ENCODE data around the gene GALNT9. TPM values are rescaled to one million over a fixed set of nuclear protein-coding genes. Genes with fewer than 3 reads are reported as not detected.

GALNT9 gene
- total and polyA plus RNA-seq, 2 experiments from 2014 or later: 0.33 to 1.4 TPM

DNA sequence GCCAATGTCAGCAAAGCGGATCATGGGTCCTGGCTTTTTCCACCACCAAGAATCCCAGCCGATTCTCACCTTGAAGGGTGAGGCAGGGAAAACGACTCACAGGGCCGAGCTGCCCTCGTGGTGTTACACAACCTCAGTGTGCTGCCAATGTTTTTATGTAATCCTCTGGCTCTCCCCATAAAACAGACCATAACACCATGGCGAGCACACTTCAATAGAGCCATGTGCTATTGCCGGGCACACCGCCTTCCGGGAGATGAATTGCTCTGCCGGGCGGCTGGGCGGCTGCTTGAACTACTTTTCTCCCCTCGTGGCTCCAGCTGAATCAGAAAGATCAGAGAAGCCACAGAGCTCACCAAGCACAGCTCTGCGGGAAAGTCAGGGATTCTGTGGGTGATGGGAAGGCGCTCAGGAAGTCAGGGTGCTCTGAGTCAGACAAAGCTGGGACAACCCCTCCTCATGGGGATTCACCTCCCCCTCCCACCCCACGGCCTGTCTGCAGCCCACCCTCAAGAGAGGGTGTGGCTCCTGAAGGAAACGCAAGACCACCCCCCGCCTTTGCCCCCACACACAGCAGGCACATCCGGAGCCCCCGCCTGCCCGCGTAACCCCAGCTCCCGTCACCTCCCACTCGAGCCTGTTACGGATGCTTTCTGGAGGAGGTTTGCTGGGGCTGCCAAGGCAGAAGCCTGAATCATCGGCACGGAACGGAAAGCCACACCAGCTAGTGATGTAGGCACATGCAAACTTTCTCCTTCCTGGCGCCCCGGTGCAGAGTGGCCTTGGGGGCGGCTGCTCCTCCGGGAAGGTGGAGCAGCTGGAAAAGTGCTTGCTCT is 1.8 kb downstream of the GALNT9 start:
- H3K4me3 ChIP-seq: peak overlapping the region; percentile 60
- TF ChIP-seq EZH2phosphoT487 (IDR thresholded peaks at IDR 0.05; ENCODE audit: insufficient read depth, low read depth) (no peak), EZH2 (IDR thresholded peaks at IDR 0.05; ENCODE audit: insufficient read depth, poor library complexity, severe bottlenecking) (no peak)

GRCh38 chr12:132326646-132327045 is 2.7 kb downstream of the GALNT9 start:
- Histone ChIP-seq H3K9ac (peak overlapping the region; percentile 60; the same call in 1 of the 2 replicates), H3F3A (ENCODE audit: insufficient read depth) (peaks cover 14% of the 10 kb centered on the region), H3K9me3 (ENCODE audit: low read depth) (no peaks in the 10 kb centered on the region), H3K36me3 (ENCODE audit: low read depth) (no peaks in the 10 kb centered on the region), H3K79me2 (ENCODE audit: insufficient read depth) (no peaks in the 10 kb centered on the region), H3K4me1 (ENCODE audit: insufficient read depth) (peaks cover 16% of the 10 kb centered on the region; the same call in 1 of the 2 replicates), H3K27me3 (replicated peaks; ENCODE audit: insufficient read depth) (peaks cover 31% of the 10 kb centered on the region), H3K4me2 (ENCODE audit: unreplicated experiment) (peak overlapping the region; percentile 51), H2AFZ (no peak overlapping the region), H3K4me3 (no peak overlapping the region), H4K20me1 (ENCODE audit: insufficient read depth) (no peaks in the 10 kb centered on the region), H3K27ac (peak overlapping the region; percentile 78; the same call in 1 of the 2 replicates), H3K9me2 (ENCODE audit: insufficient read depth) (no peaks in the 10 kb centered on the region)
- in situ Hi-C loops (cut with MboI): no loop called here
- TF ChIP-seq EZH2phosphoT487 (IDR thresholded peaks at IDR 0.05; ENCODE audit: insufficient read depth, low read depth) (no peak), EZH2 (IDR thresholded peaks at IDR 0.05; ENCODE audit: insufficient read depth, poor library complexity, severe bottlenecking) (no peak)
- DNase-seq: no peak
- 97 to 98% methylated on average over 11 of the region's 11 CpGs for WGBS, 2 experiments (ENCODE audit: low coverage in 1 of 2, low lambda C conversion rate in 2 of 2, missing lambda C conversion rate in 2 of 2)

More for the DNA sequence above, 1.8 kb downstream of the GALNT9 start:
- H3F3A ChIP-seq (ENCODE audit: insufficient read depth): peaks cover 14% of the 10 kb centered on the region
- in situ Hi-C loops (cut with MboI): no loop called here
- peak overlapping the region; percentile 49 for H2AFZ ChIP-seq
- H3K9me3 ChIP-seq (ENCODE audit: low read depth): no peaks in the 10 kb centered on the region
- peak overlapping the region; percentile 60 for H3K9ac ChIP-seq
- H3K27me3 ChIP-seq (replicated peaks; ENCODE audit: insufficient read depth): peaks cover 31% of the 10 kb centered on the region
- peak; percentile 98 for DNase-seq
- peaks cover 16% of the 10 kb centered on the region; the same call in 1 of the 2 replicates for H3K4me1 ChIP-seq (ENCODE audit: insufficient read depth)
- no peaks in the 10 kb centered on the region for H3K79me2 ChIP-seq (ENCODE audit: insufficient read depth)
- H3K36me3 ChIP-seq (ENCODE audit: low read depth): no peaks in the 10 kb centered on the region
- WGBS, 2 experiments (ENCODE audit: low coverage in 1 of 2, low lambda C conversion rate in 2 of 2, missing lambda C conversion rate in 2 of 2): 0 to 4% methylated on average over 26 to 31 of the region's 32 CpGs
- peak overlapping the region; percentile 78 for H3K27ac ChIP-seq
- H3K9me2 ChIP-seq (ENCODE audit: insufficient read depth): no peaks in the 10 kb centered on the region
- peak overlapping the region; percentile 51 for H3K4me2 ChIP-seq (ENCODE audit: unreplicated experiment)
- H4K20me1 ChIP-seq (ENCODE audit: insufficient read depth): no peaks in the 10 kb centered on the region

- Histone ChIP-seq H3K4me2 (ENCODE audit: unreplicated experiment) (no peak overlapping the region), H3K4me3 (no peak overlapping the region), H3K9me2 (ENCODE audit: insufficient read depth) (no peaks in the 10 kb centered on the region), H3K4me1 (ENCODE audit: insufficient read depth) (peaks cover 16% of the 10 kb centered on the region; the same call in 1 of the 2 replicates), H3K36me3 (ENCODE audit: low read depth) (no peaks in the 10 kb centered on the region), H3F3A (ENCODE audit: insufficient read depth) (peaks cover 14% of the 10 kb centered on the region), H3K27me3 (replicated peaks; ENCODE audit: insufficient read depth) (peaks cover 23% of the 10 kb centered on the region), H3K79me2 (ENCODE audit: insufficient read depth) (no peaks in the 10 kb centered on the region), H2AFZ (no peak overlapping the region), H3K27ac (no peak overlapping the region), H3K9ac (no peak overlapping the region), H3K9me3 (ENCODE audit: low read depth) (no peaks in the 10 kb centered on the region), H4K20me1 (ENCODE audit: insufficient read depth) (no peaks in the 10 kb centered on the region)
- whole genome bisulfite sequencing, 2 experiments (ENCODE audit: low coverage in 1 of 2, low lambda C conversion rate in 2 of 2, missing lambda C conversion rate in 2 of 2): 97 to 98% methylated on average over 15 of the region's 15 CpGs
- in situ Hi-C loops (cut with MboI): no loop called here
- no peak for DNase-seq
- no peak for TF ChIP-seq EZH2 (IDR thresholded peaks at IDR 0.05; ENCODE audit: insufficient read depth, poor library complexity, severe bottlenecking)
- no peak for TF ChIP-seq EZH2phosphoT487 (IDR thresholded peaks at IDR 0.05; ENCODE audit: insufficient read depth, low read depth)
Observed at GRCh38 chr12:132325733-132326130, 3.7 kb downstream of the GALNT9 start.

GRCh38 chr12:132324841-132325732 is 4.3 kb downstream of the GALNT9 start:
- Histone ChIP-seq H3K9me2 (ENCODE audit: insufficient read depth) (no peaks in the 10 kb centered on the region), H3K4me3 (no peak overlapping the region), H2AFZ (no peak overlapping the region), H3K79me2 (ENCODE audit: insufficient read depth) (no peaks in the 10 kb centered on the region), H3K36me3 (ENCODE audit: low read depth) (no peaks in the 10 kb centered on the region), H3F3A (ENCODE audit: insufficient read depth) (peaks cover 14% of the 10 kb centered on the region), H3K4me2 (ENCODE audit: unreplicated experiment) (no peak overlapping the region), H3K4me1 (ENCODE audit: insufficient read depth) (peaks cover 16% of the 10 kb centered on the region; the same call in 1 of the 2 replicates), H3K27ac (no peak overlapping the region), H3K9ac (no peak overlapping the region), H3K9me3 (ENCODE audit: low read depth) (no peaks in the 10 kb centered on the region), H3K27me3 (replicated peaks; ENCODE audit: insufficient read depth) (peaks cover 17% of the 10 kb centered on the region), H4K20me1 (ENCODE audit: insufficient read depth) (no peaks in the 10 kb centered on the region)
- WGBS, 2 experiments (ENCODE audit: low coverage in 1 of 2, low lambda C conversion rate in 2 of 2, missing lambda C conversion rate in 2 of 2): 79 to 82% methylated on average over 25 to 28 of the region's 28 CpGs
- in situ Hi-C loops (cut with MboI): no loop called here
- TF ChIP-seq EZH2 (IDR thresholded peaks at IDR 0.05; ENCODE audit: insufficient read depth, poor library complexity, severe bottlenecking): no peak
- TF ChIP-seq EZH2phosphoT487 (IDR thresholded peaks at IDR 0.05; ENCODE audit: insufficient read depth, low read depth): no peak
- no peak for DNase-seq
